SK-N-MC (cell line): ENCODE data around the gene MTNR1B.

ENCODE experiments used
- DNase-seq: peaks from one replicate; pipeline ENCODE4 v3.0.0-alpha.2; 2011; ENCODE audit warnings: low read depth, low spot score
- H3K27ac ChIP-seq: fragments of 200-600 bp; sonication (generic); 2 replicates; pipeline ENCODE4 v1.5.1; 2016; ENCODE audit warnings: mixed run types
- H3K36me3 ChIP-seq: fragments of 200-600 bp; sonication (generic); 2 replicates; pipeline ENCODE4 v1.6.1; 2017; ENCODE audit warnings: antibody characterized with exemption, low read length, mixed read lengths; ENCODE audit not compliant: insufficient read depth
- H3K4me3 ChIP-seq: fragments of 200-600 bp; sonication (generic); 2 replicates; pipeline ENCODE4 v1.5.1; 2016
- H3K9ac ChIP-seq: fragments of 200-600 bp; sonication (generic); 2 replicates; pipeline ENCODE4 v1.8.0; 2017; ENCODE audit warnings: mixed run types, mixed read lengths; ENCODE audit not compliant: insufficient read length
- H3K9me3 ChIP-seq: fragments of 200-600 bp; sonication (generic); 2 replicates; pipeline ENCODE4 v1.6.1; 2017; ENCODE audit warnings: low read depth, mild to moderate bottlenecking, antibody characterized with exemption, low read length, moderate library complexity, mixed read lengths
- EZH2 ChIP-seq: fragments of 200-600 bp; sonication (generic); IDR thresholded peaks from one replicate; pipeline ENCODE4 v1.6.1; 2017; ENCODE audit warnings: antibody characterized with exemption
- FOXP2 ChIP-seq: optimal IDR thresholded peaks from 2 replicates; pipeline ENCODE3; 2011; ENCODE audit warnings: mild to moderate bottlenecking, moderate library complexity; ENCODE audit not compliant: insufficient read depth; ENCODE audit errors: extremely low read length, control extremely low read depth
- POLR2AphosphoS5 ChIP-seq: IDR thresholded peaks from 2 replicates; pipeline ENCODE4 v1.6.1; 2012; ENCODE audit warnings: mild to moderate bottlenecking, low read depth, low read length, borderline replicate concordance

MTNR1B gene

GRCh38 chr11:93016595-93016994, 47.1 kb downstream of the MTNR1B start:
- Histone ChIP-seq H3K9me3 (no peaks in the 10 kb centered on the region), H3K9ac (no peak overlapping the region), H3K36me3 (no peaks in the 10 kb centered on the region), H3K4me3 (no peak overlapping the region), H3K27ac (no peak overlapping the region)
- no peak for DNase-seq
- TF ChIP-seq EZH2: no peak
- TF ChIP-seq POLR2AphosphoS5: no peak
- no peak for TF ChIP-seq FOXP2

- no peak overlapping the region for H3K9ac ChIP-seq
- DNase-seq: no peak
- no peaks in the 10 kb centered on the region for H3K36me3 ChIP-seq
- no peak overlapping the region for H3K4me3 ChIP-seq
- H3K27ac ChIP-seq: no peak overlapping the region
- TF ChIP-seq FOXP2: no peak
- no peak for TF ChIP-seq POLR2AphosphoS5
- no peak for TF ChIP-seq EZH2
- H3K9me3 ChIP-seq: no peaks in the 10 kb centered on the region
Observed at GRCh38 chr11:93017821-93018690, 48.6 kb downstream of the MTNR1B start.

- Histone ChIP-seq H3K36me3 (no peaks in the 10 kb centered on the region), H3K4me3 (no peak overlapping the region), H3K9me3 (no peaks in the 10 kb centered on the region), H3K9ac (no peak overlapping the region), H3K27ac (no peak overlapping the region)
- DNase-seq: no peak
- TF ChIP-seq FOXP2 (no peak), EZH2 (no peak), POLR2AphosphoS5 (no peak)
Observed at GRCh38 chr11:93020248-93021046, 51.0 kb downstream of the MTNR1B start.

GRCh38 chr11:93024369-93024768, 54.9 kb downstream of the MTNR1B start:
- H3K9me3 ChIP-seq: no peaks in the 10 kb centered on the region
- H3K4me3 ChIP-seq: no peak overlapping the region
- no peaks in the 10 kb centered on the region for H3K36me3 ChIP-seq
- no peak overlapping the region for H3K9ac ChIP-seq
- H3K27ac ChIP-seq: no peak overlapping the region
- no peak for DNase-seq
- no peak for TF ChIP-seq FOXP2
- TF ChIP-seq POLR2AphosphoS5: no peak
- TF ChIP-seq EZH2: no peak

- H3K9ac ChIP-seq: no peak overlapping the region
- TF ChIP-seq EZH2: no peak
- TF ChIP-seq FOXP2: no peak
- no peak for TF ChIP-seq POLR2AphosphoS5
- H3K4me3 ChIP-seq: no peak overlapping the region
- H3K36me3 ChIP-seq: no peaks in the 10 kb centered on the region
- no peak for DNase-seq
- no peak overlapping the region for H3K27ac ChIP-seq
- H3K9me3 ChIP-seq: no peaks in the 10 kb centered on the region
Observed at GRCh38 chr11:93025558-93026255, 56.3 kb downstream of the MTNR1B start.

- TF ChIP-seq POLR2AphosphoS5 (no peak), FOXP2 (no peak), EZH2 (no peak)
- no peak overlapping the region for H3K27ac ChIP-seq
- no peaks in the 10 kb centered on the region for H3K36me3 ChIP-seq
- DNase-seq: no peak
- H3K9me3 ChIP-seq: no peaks in the 10 kb centered on the region
- H3K9ac ChIP-seq: no peak overlapping the region
- no peak overlapping the region for H3K4me3 ChIP-seq
Observed at GRCh38 chr11:93028960-93029522, 59.6 kb downstream of the MTNR1B start.

GRCh38 chr11:93031386-93031785, 61.9 kb downstream of the MTNR1B start:
- TF ChIP-seq POLR2AphosphoS5 (no peak), FOXP2 (no peak), EZH2 (no peak)
- Histone ChIP-seq H3K27ac (no peak overlapping the region), H3K9ac (no peak overlapping the region), H3K9me3 (no peaks in the 10 kb centered on the region), H3K4me3 (no peak overlapping the region), H3K36me3 (no peaks in the 10 kb centered on the region)
- no peak for DNase-seq
